PC-3 (cell line): ENCODE measurements around the gene GABRG3.

Source experiments
- EZH2 ChIP-seq: fragments of 300-600 bp; sonication (generic); IDR thresholded peaks from one replicate; pipeline ENCODE4 v1.6.1; 2017; ENCODE audit warnings: antibody characterized with exemption, mild to moderate bottlenecking, low read length; ENCODE audit not compliant: unreplicated experiment
- EZH2phosphoT487 ChIP-seq: fragments of 300-600 bp; sonication (generic); IDR thresholded peaks from 2 replicates; pipeline ENCODE4 v1.6.1; 2018; ENCODE audit warnings: mild to moderate bottlenecking, antibody characterized with exemption, low read length, borderline replicate concordance
- TF ChIP-seq, protein P1 (sequence below): fragments of 300-600 bp; sonication (generic); conservative IDR thresholded peaks from 2 replicates; pipeline ENCODE4 v1.5.1; 2017; ENCODE audit warnings: antibody characterized with exemption, low read depth, mild to moderate bottlenecking, low read length

DNA sequence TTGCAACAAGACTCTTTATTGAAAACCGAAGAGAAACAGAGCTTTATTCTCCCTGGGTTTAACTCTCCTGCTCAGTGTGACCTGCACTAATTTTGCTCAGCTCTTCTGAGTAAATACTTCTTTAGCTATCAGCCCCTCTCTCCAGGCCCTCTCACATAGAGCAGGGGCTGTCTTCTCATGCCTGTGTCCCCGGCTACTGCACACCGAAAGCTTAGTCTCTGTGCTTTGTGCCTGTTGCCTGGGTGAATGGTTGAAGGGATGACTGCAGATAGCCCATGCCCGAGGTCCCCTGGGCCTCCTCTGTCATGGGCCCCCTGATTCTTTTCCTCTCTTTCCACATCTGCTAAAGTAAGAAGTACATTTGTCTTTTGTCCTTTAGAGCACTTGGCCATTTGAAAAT is 195.9 kb downstream of the GABRG3 start:
- TF ChIP-seq, protein P1, sequence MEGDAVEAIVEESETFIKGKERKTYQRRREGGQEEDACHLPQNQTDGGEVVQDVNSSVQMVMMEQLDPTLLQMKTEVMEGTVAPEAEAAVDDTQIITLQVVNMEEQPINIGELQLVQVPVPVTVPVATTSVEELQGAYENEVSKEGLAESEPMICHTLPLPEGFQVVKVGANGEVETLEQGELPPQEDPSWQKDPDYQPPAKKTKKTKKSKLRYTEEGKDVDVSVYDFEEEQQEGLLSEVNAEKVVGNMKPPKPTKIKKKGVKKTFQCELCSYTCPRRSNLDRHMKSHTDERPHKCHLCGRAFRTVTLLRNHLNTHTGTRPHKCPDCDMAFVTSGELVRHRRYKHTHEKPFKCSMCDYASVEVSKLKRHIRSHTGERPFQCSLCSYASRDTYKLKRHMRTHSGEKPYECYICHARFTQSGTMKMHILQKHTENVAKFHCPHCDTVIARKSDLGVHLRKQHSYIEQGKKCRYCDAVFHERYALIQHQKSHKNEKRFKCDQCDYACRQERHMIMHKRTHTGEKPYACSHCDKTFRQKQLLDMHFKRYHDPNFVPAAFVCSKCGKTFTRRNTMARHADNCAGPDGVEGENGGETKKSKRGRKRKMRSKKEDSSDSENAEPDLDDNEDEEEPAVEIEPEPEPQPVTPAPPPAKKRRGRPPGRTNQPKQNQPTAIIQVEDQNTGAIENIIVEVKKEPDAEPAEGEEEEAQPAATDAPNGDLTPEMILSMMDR, result no peak
- TF ChIP-seq EZH2phosphoT487 (no peak), EZH2 (no peak)
